ENCODE results near the gene CYP8B1. TPM values are rescaled to one million over a fixed set of nuclear protein-coding genes. Genes with fewer than 3 reads are reported as not detected.

CYP8B1 gene
- total and polyA plus RNA-seq, 2 of the 13 experiments (the other 11 are each of a cell fraction or from before 2014, with no cell fraction given) = 0.58 to 2.0 TPM

DNA sequence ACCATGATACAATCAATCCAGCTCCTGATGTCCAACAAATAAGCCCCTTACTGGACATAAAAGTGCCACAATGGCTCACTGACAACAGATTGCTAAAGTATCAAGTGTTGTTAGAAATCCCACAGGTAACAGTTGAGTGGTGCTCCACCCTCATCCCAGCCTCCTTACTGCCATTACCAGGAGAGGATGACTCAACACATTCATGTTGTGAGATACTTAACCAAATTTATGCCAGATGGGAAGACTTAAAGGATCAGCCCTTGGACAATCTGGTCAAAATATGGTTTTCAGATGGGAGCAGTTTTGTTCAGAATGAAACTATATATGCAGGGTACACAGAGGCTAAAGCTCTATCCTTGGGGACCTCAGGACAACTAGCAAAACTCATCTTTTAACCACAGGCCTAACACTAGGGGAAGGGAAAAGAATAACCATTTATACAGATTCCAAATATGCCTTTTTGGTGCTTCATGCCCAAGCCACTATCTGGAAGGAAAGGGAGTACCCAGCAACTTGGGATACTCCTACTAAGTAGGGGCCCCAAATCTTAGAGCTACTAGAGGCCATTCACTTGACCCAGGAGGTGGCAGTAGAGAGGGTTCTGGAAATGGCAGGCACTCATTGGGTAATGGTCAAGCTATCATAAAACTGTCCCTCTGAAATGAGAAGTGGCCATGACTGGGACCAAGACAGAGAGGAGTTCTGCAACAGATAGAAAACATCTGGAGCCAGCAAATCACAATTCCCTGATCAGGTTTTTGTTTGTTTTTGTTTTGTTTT is 23.4 kb upstream of the CYP8B1 start:
- ChIA-PET POLR2A (no interaction called here), CTCF (ENCODE audit: low intra/inter-chr PET ratio, low total read pairs) (no interaction called here)
- no peaks in the 10 kb centered on the region for H3K36me3 ChIP-seq (replicated peaks in 1 of 2; ENCODE audit: control insufficient read depth in 1 of 2, insufficient read depth in 2 of 2, low read length in 2 of 2)
- TF ChIP-seq ONECUT2 (CRISPR knock-in tag; IDR thresholded peaks at IDR 0.05) (no peak), GFI1 (CRISPR knock-in tag; IDR thresholded peaks at IDR 0.05; ENCODE audit: borderline replicate concordance) (no peak), ZNF446 (CRISPR knock-in tag; IDR thresholded peaks at IDR 0.05) (no peak), ZFX (CRISPR knock-in tag; IDR thresholded peaks at IDR 0.05; ENCODE audit: low read depth) (no peak), ZNF672 (CRISPR knock-in tag; IDR thresholded peaks at IDR 0.05) (no peak), ZNF350 (CRISPR knock-in tag; IDR thresholded peaks at IDR 0.05; ENCODE audit: borderline replicate concordance, low read depth) (no peak)
- TF ChIP-seq, protein P1, sequence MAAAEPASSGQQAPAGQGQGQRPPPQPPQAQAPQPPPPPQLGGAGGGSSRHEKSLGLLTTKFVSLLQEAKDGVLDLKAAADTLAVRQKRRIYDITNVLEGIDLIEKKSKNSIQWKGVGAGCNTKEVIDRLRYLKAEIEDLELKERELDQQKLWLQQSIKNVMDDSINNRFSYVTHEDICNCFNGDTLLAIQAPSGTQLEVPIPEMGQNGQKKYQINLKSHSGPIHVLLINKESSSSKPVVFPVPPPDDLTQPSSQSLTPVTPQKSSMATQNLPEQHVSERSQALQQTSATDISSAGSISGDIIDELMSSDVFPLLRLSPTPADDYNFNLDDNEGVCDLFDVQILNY (CRISPR knock-in tag; conservative IDR thresholded peaks at IDR 0.05) = no peak
- intact Hi-C loops (cut with micrococcal nuclease; ENCODE audit: unreplicated experiment) (no loop called here), in situ Hi-C loops (cut with HindIII; ENCODE audit: extremely low pct_ligation_motif_present, low pct_unique_long_range_greater_than_20kb) (no loop called here)
- no peak overlapping the region for H3K27ac ChIP-seq (ENCODE audit: extremely low read length, insufficient read depth, low read length)
- no peak overlapping the region for H2AFZ ChIP-seq (ENCODE audit: low read length)
- H3K9me3 ChIP-seq (ENCODE audit: low read length) = no peaks in the 10 kb centered on the region
- H3K4me2 ChIP-seq (ENCODE audit: low read depth, low read length) = no peak overlapping the region
- H3K79me2 ChIP-seq (ENCODE audit: insufficient read depth, low read length) = no peaks in the 10 kb centered on the region
- H3K4me1 ChIP-seq (ENCODE audit: insufficient read depth, low read length) = peaks cover 32% of the 10 kb centered on the region
- FAIRE-seq = no peak
- no peak overlapping the region for H3K9ac ChIP-seq (ENCODE audit: insufficient read depth, low read depth, low read length)
- H3K27me3 ChIP-seq (ENCODE audit: control insufficient read depth in 1 of 2, insufficient read depth in 2 of 2, low read length in 2 of 2) = peaks cover 0 to 5% of the 10 kb centered on the region in 2 experiments; a peak in 2 of 5 replicates
- no peak overlapping the region for H3K4me3 ChIP-seq (replicated peaks in 1 of 3; ENCODE audit: insufficient read depth in 1 of 3, low read depth in 2 of 3, low read length in 3 of 3)
- no peaks in the 10 kb centered on the region for H4K20me1 ChIP-seq (ENCODE audit: insufficient read depth, low read length)
- BruUV-seq (replicated peaks) = no TSS peak
- DNase-seq (ENCODE audit: low spot score) = no peak
- no peak for ATAC-seq

DNA sequence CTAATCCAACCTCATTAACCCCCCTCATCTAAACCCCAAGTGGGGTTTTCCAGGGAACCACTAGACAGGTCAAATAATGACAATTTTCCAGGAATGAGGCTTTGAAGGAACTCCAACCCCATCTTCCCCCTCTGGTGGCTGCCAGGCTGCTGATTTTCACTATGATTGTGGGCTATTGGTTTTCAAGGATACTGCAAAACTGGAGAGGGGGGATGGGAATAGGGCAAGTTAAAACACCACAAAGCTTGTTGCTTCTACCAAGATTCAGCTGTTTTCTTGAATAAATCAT is 19.8 kb upstream of the CYP8B1 start:
- H3K79me2 ChIP-seq (ENCODE audit: insufficient read depth, low read length) = no peaks in the 10 kb centered on the region
- H3K4me3 ChIP-seq (replicated peaks in 1 of 3; ENCODE audit: insufficient read depth in 1 of 3, low read depth in 2 of 3, low read length in 3 of 3) = no peak overlapping the region
- FAIRE-seq (no peak), ATAC-seq (no peak), DNase-seq (ENCODE audit: low spot score) (no peak)
- H3K4me1 ChIP-seq (ENCODE audit: insufficient read depth, low read length) = peaks cover 24% of the 10 kb centered on the region
- TF ChIP-seq GATAD1 (CRISPR knock-in tag; IDR thresholded peaks at IDR 0.05) (no peak), MYC (CRISPR knock-in tag; IDR thresholded peaks at IDR 0.05; ENCODE audit: borderline replicate concordance) (no peak), SNRNP70 (IDR thresholded peaks at IDR 0.05; ENCODE audit: low read depth, low read length) (no peak)
- TF ChIP-seq, protein P2, sequence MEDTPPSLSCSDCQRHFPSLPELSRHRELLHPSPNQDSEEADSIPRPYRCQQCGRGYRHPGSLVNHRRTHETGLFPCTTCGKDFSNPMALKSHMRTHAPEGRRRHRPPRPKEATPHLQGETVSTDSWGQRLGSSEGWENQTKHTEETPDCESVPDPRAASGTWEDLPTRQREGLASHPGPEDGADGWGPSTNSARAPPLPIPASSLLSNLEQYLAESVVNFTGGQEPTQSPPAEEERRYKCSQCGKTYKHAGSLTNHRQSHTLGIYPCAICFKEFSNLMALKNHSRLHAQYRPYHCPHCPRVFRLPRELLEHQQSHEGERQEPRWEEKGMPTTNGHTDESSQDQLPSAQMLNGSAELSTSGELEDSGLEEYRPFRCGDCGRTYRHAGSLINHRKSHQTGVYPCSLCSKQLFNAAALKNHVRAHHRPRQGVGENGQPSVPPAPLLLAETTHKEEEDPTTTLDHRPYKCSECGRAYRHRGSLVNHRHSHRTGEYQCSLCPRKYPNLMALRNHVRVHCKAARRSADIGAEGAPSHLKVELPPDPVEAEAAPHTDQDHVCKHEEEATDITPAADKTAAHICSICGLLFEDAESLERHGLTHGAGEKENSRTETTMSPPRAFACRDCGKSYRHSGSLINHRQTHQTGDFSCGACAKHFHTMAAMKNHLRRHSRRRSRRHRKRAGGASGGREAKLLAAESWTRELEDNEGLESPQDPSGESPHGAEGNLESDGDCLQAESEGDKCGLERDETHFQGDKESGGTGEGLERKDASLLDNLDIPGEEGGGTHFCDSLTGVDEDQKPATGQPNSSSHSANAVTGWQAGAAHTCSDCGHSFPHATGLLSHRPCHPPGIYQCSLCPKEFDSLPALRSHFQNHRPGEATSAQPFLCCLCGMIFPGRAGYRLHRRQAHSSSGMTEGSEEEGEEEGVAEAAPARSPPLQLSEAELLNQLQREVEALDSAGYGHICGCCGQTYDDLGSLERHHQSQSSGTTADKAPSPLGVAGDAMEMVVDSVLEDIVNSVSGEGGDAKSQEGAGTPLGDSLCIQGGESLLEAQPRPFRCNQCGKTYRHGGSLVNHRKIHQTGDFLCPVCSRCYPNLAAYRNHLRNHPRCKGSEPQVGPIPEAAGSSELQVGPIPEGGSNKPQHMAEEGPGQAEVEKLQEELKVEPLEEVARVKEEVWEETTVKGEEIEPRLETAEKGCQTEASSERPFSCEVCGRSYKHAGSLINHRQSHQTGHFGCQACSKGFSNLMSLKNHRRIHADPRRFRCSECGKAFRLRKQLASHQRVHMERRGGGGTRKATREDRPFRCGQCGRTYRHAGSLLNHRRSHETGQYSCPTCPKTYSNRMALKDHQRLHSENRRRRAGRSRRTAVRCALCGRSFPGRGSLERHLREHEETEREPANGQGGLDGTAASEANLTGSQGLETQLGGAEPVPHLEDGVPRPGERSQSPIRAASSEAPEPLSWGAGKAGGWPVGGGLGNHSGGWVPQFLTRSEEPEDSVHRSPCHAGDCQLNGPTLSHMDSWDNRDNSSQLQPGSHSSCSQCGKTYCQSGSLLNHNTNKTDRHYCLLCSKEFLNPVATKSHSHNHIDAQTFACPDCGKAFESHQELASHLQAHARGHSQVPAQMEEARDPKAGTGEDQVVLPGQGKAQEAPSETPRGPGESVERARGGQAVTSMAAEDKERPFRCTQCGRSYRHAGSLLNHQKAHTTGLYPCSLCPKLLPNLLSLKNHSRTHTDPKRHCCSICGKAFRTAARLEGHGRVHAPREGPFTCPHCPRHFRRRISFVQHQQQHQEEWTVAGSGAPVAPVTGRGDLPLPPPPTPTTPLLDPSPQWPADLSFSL (CRISPR knock-in tag; IDR thresholded peaks at IDR 0.05) = no peak
- H3K4me2 ChIP-seq (ENCODE audit: low read depth, low read length) = no peak overlapping the region
- H3K9ac ChIP-seq (ENCODE audit: insufficient read depth, low read depth, low read length) = no peak overlapping the region
- ChIA-PET CTCF (ENCODE audit: low intra/inter-chr PET ratio, low total read pairs) (no interaction called here), POLR2A (no interaction called here)
- H3K36me3 ChIP-seq (replicated peaks in 1 of 2; ENCODE audit: control insufficient read depth in 1 of 2, insufficient read depth in 2 of 2, low read length in 2 of 2) = no peaks in the 10 kb centered on the region
- no TSS peak for BruUV-seq (replicated peaks)
- in situ Hi-C loops (cut with HindIII; ENCODE audit: extremely low pct_ligation_motif_present, low pct_unique_long_range_greater_than_20kb) = no loop called here
- no peak overlapping the region for H2AFZ ChIP-seq (ENCODE audit: low read length)
- H3K27me3 ChIP-seq (ENCODE audit: control insufficient read depth in 1 of 2, insufficient read depth in 2 of 2, low read length in 2 of 2) = no peaks in the 10 kb centered on the region; a peak in 1 of 5 replicates
- no peaks in the 10 kb centered on the region for H4K20me1 ChIP-seq (ENCODE audit: insufficient read depth, low read length)
- intact Hi-C loops (cut with micrococcal nuclease; ENCODE audit: unreplicated experiment) = no loop called here
- no peaks in the 10 kb centered on the region for H3K9me3 ChIP-seq (ENCODE audit: low read length)
- no peak overlapping the region for H3K27ac ChIP-seq (ENCODE audit: extremely low read length, insufficient read depth, low read length)

Data from HepG2 (cell line).